Vagina (tissue), 2 donors: ENCODE results near the gene NPAS3.

Experiments
- POLR2A ChIP-seq, 2 donors: fragments of 450-650 bp; IDR thresholded peaks; one replicate each; pipeline ENCODE4 v1.6.1; 2017; ENCODE audit warnings: antibody characterized with exemption in 2 of 2, mild to moderate bottlenecking in 2 of 2, moderate library complexity in 2 of 2
- POLR2AphosphoS5 ChIP-seq, 2 donors: sonication (generic); formaldehyde crosslinking; IDR thresholded peaks; one replicate each; pipeline ENCODE4 v1.9.0; 2017; ENCODE audit warnings: antibody characterized with exemption in 2 of 2, mild to moderate bottlenecking in 2 of 2, low read depth in 1 of 2; ENCODE audit not compliant: insufficient read depth in 1 of 2
- TF ChIP-seq, protein P1 (sequence below), 3 experiments: fragments of 450-650 bp in 2 of 3; fragments of 200-600 bp in 1 of 3; sonication (generic) in 1 of 3; IDR thresholded peaks; one replicate each; pipeline ENCODE4 v1.5.1; 2017 to 2019; ENCODE audit warnings: antibody characterized with exemption in 3 of 3, mild to moderate bottlenecking in 2 of 3, moderate library complexity in 2 of 3

GRCh38 chr14:33786091-33786825, 847.6 kb downstream of the NPAS3 start:
- TF ChIP-seq POLR2AphosphoS5 (IDR thresholded peaks at IDR 0.05; ENCODE audit: insufficient read depth in 1 of 2, low read depth in 1 of 2) (no peak), POLR2A (IDR thresholded peaks at IDR 0.05) (no peak)
- TF ChIP-seq, protein P1, sequence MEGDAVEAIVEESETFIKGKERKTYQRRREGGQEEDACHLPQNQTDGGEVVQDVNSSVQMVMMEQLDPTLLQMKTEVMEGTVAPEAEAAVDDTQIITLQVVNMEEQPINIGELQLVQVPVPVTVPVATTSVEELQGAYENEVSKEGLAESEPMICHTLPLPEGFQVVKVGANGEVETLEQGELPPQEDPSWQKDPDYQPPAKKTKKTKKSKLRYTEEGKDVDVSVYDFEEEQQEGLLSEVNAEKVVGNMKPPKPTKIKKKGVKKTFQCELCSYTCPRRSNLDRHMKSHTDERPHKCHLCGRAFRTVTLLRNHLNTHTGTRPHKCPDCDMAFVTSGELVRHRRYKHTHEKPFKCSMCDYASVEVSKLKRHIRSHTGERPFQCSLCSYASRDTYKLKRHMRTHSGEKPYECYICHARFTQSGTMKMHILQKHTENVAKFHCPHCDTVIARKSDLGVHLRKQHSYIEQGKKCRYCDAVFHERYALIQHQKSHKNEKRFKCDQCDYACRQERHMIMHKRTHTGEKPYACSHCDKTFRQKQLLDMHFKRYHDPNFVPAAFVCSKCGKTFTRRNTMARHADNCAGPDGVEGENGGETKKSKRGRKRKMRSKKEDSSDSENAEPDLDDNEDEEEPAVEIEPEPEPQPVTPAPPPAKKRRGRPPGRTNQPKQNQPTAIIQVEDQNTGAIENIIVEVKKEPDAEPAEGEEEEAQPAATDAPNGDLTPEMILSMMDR (IDR thresholded peaks at IDR 0.05) = no peak
